Breast epithelium (tissue), 3 donors: Measurements from ENCODE around the gene ZFX.

Experiments used
- POLR2A ChIP-seq: fragments of 450-650 bp; IDR thresholded peaks from one replicate; pipeline ENCODE4 v1.6.1; 2016; ENCODE audit warnings: antibody characterized with exemption, mild to moderate bottlenecking, moderate library complexity
- TF ChIP-seq, protein P1 (sequence below), 3 donors: fragments of 450-650 bp; IDR thresholded peaks; one replicate each; pipeline ENCODE4 v1.5.1; 2016 to 2017; ENCODE audit warnings: antibody characterized with exemption in 3 of 3, mild to moderate bottlenecking in 3 of 3, moderate library complexity in 3 of 3

DNA sequence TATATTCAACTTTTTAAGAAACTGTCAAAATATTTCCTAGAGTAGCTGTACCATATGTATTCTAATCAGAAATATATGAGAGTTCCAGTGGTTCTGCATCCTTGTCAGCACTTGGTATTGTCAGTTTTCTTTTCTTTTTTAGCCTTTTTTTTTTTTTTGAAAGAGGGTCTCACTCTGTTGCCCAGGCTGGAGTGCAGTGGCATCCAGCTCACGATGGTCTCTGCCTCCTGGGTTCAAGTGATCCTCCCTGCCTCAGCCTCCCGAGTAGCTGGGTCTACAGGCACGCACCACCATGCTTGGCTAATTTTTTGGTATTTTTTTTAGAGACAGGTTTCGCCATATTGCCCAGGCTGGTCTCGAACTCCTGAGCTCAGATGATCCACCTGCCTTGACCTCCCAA is 79.1 kb downstream of the ZFX start:
- TF ChIP-seq, protein P1, sequence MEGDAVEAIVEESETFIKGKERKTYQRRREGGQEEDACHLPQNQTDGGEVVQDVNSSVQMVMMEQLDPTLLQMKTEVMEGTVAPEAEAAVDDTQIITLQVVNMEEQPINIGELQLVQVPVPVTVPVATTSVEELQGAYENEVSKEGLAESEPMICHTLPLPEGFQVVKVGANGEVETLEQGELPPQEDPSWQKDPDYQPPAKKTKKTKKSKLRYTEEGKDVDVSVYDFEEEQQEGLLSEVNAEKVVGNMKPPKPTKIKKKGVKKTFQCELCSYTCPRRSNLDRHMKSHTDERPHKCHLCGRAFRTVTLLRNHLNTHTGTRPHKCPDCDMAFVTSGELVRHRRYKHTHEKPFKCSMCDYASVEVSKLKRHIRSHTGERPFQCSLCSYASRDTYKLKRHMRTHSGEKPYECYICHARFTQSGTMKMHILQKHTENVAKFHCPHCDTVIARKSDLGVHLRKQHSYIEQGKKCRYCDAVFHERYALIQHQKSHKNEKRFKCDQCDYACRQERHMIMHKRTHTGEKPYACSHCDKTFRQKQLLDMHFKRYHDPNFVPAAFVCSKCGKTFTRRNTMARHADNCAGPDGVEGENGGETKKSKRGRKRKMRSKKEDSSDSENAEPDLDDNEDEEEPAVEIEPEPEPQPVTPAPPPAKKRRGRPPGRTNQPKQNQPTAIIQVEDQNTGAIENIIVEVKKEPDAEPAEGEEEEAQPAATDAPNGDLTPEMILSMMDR (IDR thresholded peaks at IDR 0.05): no peak
- no peak for TF ChIP-seq POLR2A
